ENCODE results near the gene DDX20.
A peak's percentile ranks its signal among the peaks of the same experiment; 100 is the strongest.

Gene DDX20

GRCh38 chr1:111789142-111789541 is 33.4 kb downstream of the DDX20 start:
- Histone ChIP-seq H3K9me3 (replicated peaks in 1 of 2; ENCODE audit: control insufficient read depth in 2 of 2, insufficient read depth in 1 of 2, low read depth in 1 of 2, low read length in 2 of 2) (no peaks in the 10 kb centered on the region), H2AK5ac (ENCODE audit: low read depth, low read length) (no peak overlapping the region), H3K23ac (ENCODE audit: low read depth, low read length, poor library complexity) (no peak overlapping the region), H2BK15ac (ENCODE audit: low read length) (no peak overlapping the region), H3K27ac (replicated peaks; ENCODE audit: low read length) (no peak overlapping the region), H2BK12ac (ENCODE audit: low read length) (no peak overlapping the region), H4K91ac (ENCODE audit: low read depth, low read length, poor library complexity) (no peak overlapping the region), H3K4me1 (ENCODE audit: control insufficient read depth in 2 of 2, insufficient read depth in 1 of 2, low read depth in 1 of 2, low read length in 2 of 2) (peaks cover 0 to 6% of the 10 kb centered on the region in 2 donors), H3K36me3 (replicated peaks in 1 of 2; ENCODE audit: control insufficient read depth in 2 of 2, insufficient read depth in 2 of 2, low read length in 2 of 2) (no peaks in the 10 kb centered on the region), H3K27me3 (ENCODE audit: control insufficient read depth in 3 of 3, insufficient read depth in 3 of 3, low read depth in 1 of 3, low read length in 3 of 3) (peaks cover 0 to 25% (median 0%) of the 10 kb centered on the region in 3 experiments), H2BK120ac (ENCODE audit: low read depth, low read length) (no peak overlapping the region), H3K18ac (ENCODE audit: low read length) (no peak overlapping the region), H3K9ac (ENCODE audit: low read depth, low read length, poor library complexity) (no peak overlapping the region), H3K4ac (ENCODE audit: low read length) (no peak overlapping the region), H4K8ac (ENCODE audit: low read depth, low read length) (no peak overlapping the region), H3K14ac (ENCODE audit: low read length) (no peak overlapping the region), H3K4me2 (ENCODE audit: insufficient read depth, low read length, poor library complexity, severe bottlenecking) (no peak overlapping the region), H2BK5ac (ENCODE audit: low read length) (no peak overlapping the region), H2AFZ (ENCODE audit: low read length) (no peak overlapping the region), H3K4me3 (ENCODE audit: low read length in 2 of 2) (no peak overlapping the region), H3K79me1 (ENCODE audit: low read depth, low read length) (no peaks in the 10 kb centered on the region)
- WGBS, 2 donors (ENCODE audit: extremely low coverage in 2 of 2, insufficient read length in 2 of 2, insufficient replicate concordance in 1 of 2): no CpG with 5 or more reads among the region's 5 CpGs
- no peak for DNase-seq (ENCODE audit: low spot score)

- H4K8ac ChIP-seq (ENCODE audit: low read depth, low read length): no peak overlapping the region
- no peak for DNase-seq (ENCODE audit: low spot score)
- no CpG with 5 or more reads among the region's 2 CpGs for WGBS, 2 donors (ENCODE audit: extremely low coverage in 2 of 2, insufficient read length in 2 of 2, insufficient replicate concordance in 1 of 2)
- H2AFZ ChIP-seq (ENCODE audit: low read length): no peak overlapping the region
- H3K23ac ChIP-seq (ENCODE audit: low read depth, low read length, poor library complexity): no peak overlapping the region
- H2BK5ac ChIP-seq (ENCODE audit: low read length): no peak overlapping the region
- no peak overlapping the region for H2BK120ac ChIP-seq (ENCODE audit: low read depth, low read length)
- H3K9me3 ChIP-seq (replicated peaks in 1 of 2; ENCODE audit: control insufficient read depth in 2 of 2, insufficient read depth in 1 of 2, low read depth in 1 of 2, low read length in 2 of 2): no peaks in the 10 kb centered on the region
- H3K9ac ChIP-seq (ENCODE audit: low read depth, low read length, poor library complexity): no peak overlapping the region
- H3K4ac ChIP-seq (ENCODE audit: low read length): no peak overlapping the region
- H3K4me2 ChIP-seq (ENCODE audit: insufficient read depth, low read length, poor library complexity, severe bottlenecking): no peak overlapping the region
- peaks cover 0 to 25% (median 0%) of the 10 kb centered on the region in 3 experiments for H3K27me3 ChIP-seq (ENCODE audit: control insufficient read depth in 3 of 3, insufficient read depth in 3 of 3, low read depth in 1 of 3, low read length in 3 of 3)
- H2AK5ac ChIP-seq (ENCODE audit: low read depth, low read length): no peak overlapping the region
- no peaks in the 10 kb centered on the region for H3K36me3 ChIP-seq (replicated peaks in 1 of 2; ENCODE audit: control insufficient read depth in 2 of 2, insufficient read depth in 2 of 2, low read length in 2 of 2)
- H2BK15ac ChIP-seq (ENCODE audit: low read length): no peak overlapping the region
- H3K79me1 ChIP-seq (ENCODE audit: low read depth, low read length): no peaks in the 10 kb centered on the region
- H2BK12ac ChIP-seq (ENCODE audit: low read length): no peak overlapping the region
- H3K27ac ChIP-seq (replicated peaks; ENCODE audit: low read length): no peak overlapping the region
- no peak overlapping the region for H3K14ac ChIP-seq (ENCODE audit: low read length)
- peaks cover 0 to 6% of the 10 kb centered on the region in 2 donors for H3K4me1 ChIP-seq (ENCODE audit: control insufficient read depth in 2 of 2, insufficient read depth in 1 of 2, low read depth in 1 of 2, low read length in 2 of 2)
- no peak overlapping the region for H4K91ac ChIP-seq (ENCODE audit: low read depth, low read length, poor library complexity)
- H3K4me3 ChIP-seq (ENCODE audit: low read length in 2 of 2): no peak overlapping the region
- H3K18ac ChIP-seq (ENCODE audit: low read length): no peak overlapping the region
Measured at GRCh38 chr1:111789666-111790316, 34.1 kb downstream of the DDX20 start.

- H3K4me1 ChIP-seq (ENCODE audit: control insufficient read depth in 2 of 2, insufficient read depth in 1 of 2, low read depth in 1 of 2, low read length in 2 of 2): peaks cover 0 to 4% of the 10 kb centered on the region in 2 donors
- H4K8ac ChIP-seq (ENCODE audit: low read depth, low read length): no peak overlapping the region
- no peak overlapping the region for H3K9ac ChIP-seq (ENCODE audit: low read depth, low read length, poor library complexity)
- no peak overlapping the region for H3K14ac ChIP-seq (ENCODE audit: low read length)
- no peak overlapping the region for H2AK5ac ChIP-seq (ENCODE audit: low read depth, low read length)
- no peaks in the 10 kb centered on the region for H3K9me3 ChIP-seq (replicated peaks in 1 of 2; ENCODE audit: control insufficient read depth in 2 of 2, insufficient read depth in 1 of 2, low read depth in 1 of 2, low read length in 2 of 2)
- no peak overlapping the region for H3K18ac ChIP-seq (ENCODE audit: low read length)
- H2BK15ac ChIP-seq (ENCODE audit: low read length): no peak overlapping the region
- no peaks in the 10 kb centered on the region for H3K36me3 ChIP-seq (replicated peaks in 1 of 2; ENCODE audit: control insufficient read depth in 2 of 2, insufficient read depth in 2 of 2, low read length in 2 of 2)
- H3K23ac ChIP-seq (ENCODE audit: low read depth, low read length, poor library complexity): no peak overlapping the region
- no peak overlapping the region for H2BK120ac ChIP-seq (ENCODE audit: low read depth, low read length)
- no peaks in the 10 kb centered on the region for H3K79me1 ChIP-seq (ENCODE audit: low read depth, low read length)
- H2AFZ ChIP-seq (ENCODE audit: low read length): no peak overlapping the region
- no CpG with 5 or more reads among the region's 6 CpGs for WGBS, 2 donors (ENCODE audit: extremely low coverage in 2 of 2, insufficient read length in 2 of 2, insufficient replicate concordance in 1 of 2)
- DNase-seq (ENCODE audit: low spot score): no peak
- H3K4me3 ChIP-seq (ENCODE audit: low read length in 2 of 2): no peak overlapping the region
- H3K27ac ChIP-seq (replicated peaks; ENCODE audit: low read length): no peak overlapping the region
- no peak overlapping the region for H2BK5ac ChIP-seq (ENCODE audit: low read length)
- H2BK12ac ChIP-seq (ENCODE audit: low read length): no peak overlapping the region
- no peak overlapping the region for H4K91ac ChIP-seq (ENCODE audit: low read depth, low read length, poor library complexity)
- H3K27me3 ChIP-seq (ENCODE audit: control insufficient read depth in 3 of 3, insufficient read depth in 3 of 3, low read depth in 1 of 3, low read length in 3 of 3): peaks cover 0 to 18% (median 0%) of the 10 kb centered on the region in 3 experiments
- no peak overlapping the region for H3K4ac ChIP-seq (ENCODE audit: low read length)
- no peak overlapping the region for H3K4me2 ChIP-seq (ENCODE audit: insufficient read depth, low read length, poor library complexity, severe bottlenecking)
Measured at GRCh38 chr1:111791776-111792175, 36.1 kb downstream of the DDX20 start.

- H4K91ac ChIP-seq (ENCODE audit: low read depth, low read length, poor library complexity): no peak overlapping the region
- H3K4me2 ChIP-seq (ENCODE audit: insufficient read depth, low read length, poor library complexity, severe bottlenecking): no peak overlapping the region
- no peak overlapping the region for H2BK120ac ChIP-seq (ENCODE audit: low read depth, low read length)
- no peak for DNase-seq (ENCODE audit: low spot score)
- H3K79me1 ChIP-seq (ENCODE audit: low read depth, low read length): no peaks in the 10 kb centered on the region
- no peak overlapping the region for H2BK15ac ChIP-seq (ENCODE audit: low read length)
- no peak overlapping the region for H3K4ac ChIP-seq (ENCODE audit: low read length)
- H3K9ac ChIP-seq (ENCODE audit: low read depth, low read length, poor library complexity): no peak overlapping the region
- no peaks in the 10 kb centered on the region for H3K9me3 ChIP-seq (replicated peaks in 1 of 2; ENCODE audit: control insufficient read depth in 2 of 2, insufficient read depth in 1 of 2, low read depth in 1 of 2, low read length in 2 of 2)
- no CpG with 5 or more reads among the region's 5 CpGs for WGBS, 2 donors (ENCODE audit: extremely low coverage in 2 of 2, insufficient read length in 2 of 2, insufficient replicate concordance in 1 of 2)
- no peak overlapping the region for H2BK5ac ChIP-seq (ENCODE audit: low read length)
- H3K14ac ChIP-seq (ENCODE audit: low read length): no peak overlapping the region
- no peak overlapping the region for H2AFZ ChIP-seq (ENCODE audit: low read length)
- peaks cover 0 to 18% (median 0%) of the 10 kb centered on the region in 3 experiments for H3K27me3 ChIP-seq (ENCODE audit: control insufficient read depth in 3 of 3, insufficient read depth in 3 of 3, low read depth in 1 of 3, low read length in 3 of 3)
- H3K18ac ChIP-seq (ENCODE audit: low read length): peak overlapping the region; percentile 73
- H3K4me1 ChIP-seq (ENCODE audit: control insufficient read depth in 2 of 2, insufficient read depth in 1 of 2, low read depth in 1 of 2, low read length in 2 of 2): peaks cover 0 to 1% of the 10 kb centered on the region in 2 donors
- no peak overlapping the region for H2AK5ac ChIP-seq (ENCODE audit: low read depth, low read length)
- H3K27ac ChIP-seq (replicated peaks; ENCODE audit: low read length): no peak overlapping the region
- H4K8ac ChIP-seq (ENCODE audit: low read depth, low read length): no peak overlapping the region
- no peak overlapping the region for H3K23ac ChIP-seq (ENCODE audit: low read depth, low read length, poor library complexity)
- H2BK12ac ChIP-seq (ENCODE audit: low read length): no peak overlapping the region
- no peak overlapping the region for H3K4me3 ChIP-seq (ENCODE audit: low read length in 2 of 2)
- H3K36me3 ChIP-seq (replicated peaks in 1 of 2; ENCODE audit: control insufficient read depth in 2 of 2, insufficient read depth in 2 of 2, low read length in 2 of 2): no peaks in the 10 kb centered on the region
Measured at GRCh38 chr1:111792249-111792648, 36.5 kb downstream of the DDX20 start.

All from neuronal stem cell (in vitro differentiated cells).